GM23338 (cell line): ENCODE measurements around the gene SNRPA1.

Source experiments
- CREB1 ChIP-seq: fragments of 250-450 bp; sonication (Bioruptor Pico); IDR thresholded peaks from 2 replicates; pipeline ENCODE4 v1.5.0; 2020; ENCODE audit warnings: low read depth, mild to moderate bottlenecking, moderate library complexity
- CTCF ChIP-seq, 2 experiments: fragments of 200-600 bp in 1 of 2; sonication (generic) in 1 of 2; conservative IDR thresholded peaks; 2 replicates each; pipeline versions ENCODE4 v1.5.1 to v1.6.1; 2016 to 2017; ENCODE audit warnings: antibody characterized with exemption in 2 of 2, low read depth in 2 of 2, mild to moderate bottlenecking in 2 of 2, moderate library complexity in 1 of 2
- EZH2 ChIP-seq: fragments of 200-600 bp; sonication (generic); IDR thresholded peaks from one replicate; pipeline ENCODE4 v1.8.0; 2017; ENCODE audit warnings: antibody characterized with exemption, mild to moderate bottlenecking, low read depth; ENCODE audit not compliant: unreplicated experiment
- EZH2phosphoT487 ChIP-seq: fragments of 200-600 bp; sonication (generic); IDR thresholded peaks from one replicate; pipeline ENCODE4 v1.8.1; 2018; ENCODE audit warnings: antibody characterized with exemption; ENCODE audit not compliant: unreplicated experiment
- POLR2AphosphoS5 ChIP-seq: IDR thresholded peaks from 2 replicates; pipeline ENCODE4 v1.6.1; 2016; ENCODE audit warnings: antibody characterized with exemption, low read depth

- TF ChIP-seq POLR2AphosphoS5 (no peak), EZH2 (no peak), CTCF (conservative IDR thresholded peaks at IDR 0.05; ENCODE audit: low read depth in 2 of 2) (no peak), EZH2phosphoT487 (no peak), CREB1 (CRISPR knock-in tag) (no peak)
Observed at GRCh38 chr15:101283931-101284330, 11.1 kb downstream of the SNRPA1 start.
